Kidney epithelial cell (primary cell): Measurements from ENCODE around the gene TEX2. TPM values are rescaled to one million over a fixed set of nuclear protein-coding genes. Genes with fewer than 3 reads are reported as not detected.

Experiments
- DNase-seq: peaks from one replicate; pipeline ENCODE4 v3.0.0-alpha.2; 2010; ENCODE audit warnings: low read depth
- H3K27me3 ChIP-seq: 2 replicates; pipeline ENCODE4 v1.6.0; 2011; ENCODE audit warnings: low read length; ENCODE audit not compliant: control insufficient read depth, insufficient read depth
- H3K36me3 ChIP-seq: 2 replicates; pipeline ENCODE4 v1.5.1; 2011; ENCODE audit warnings: low read length; ENCODE audit not compliant: control insufficient read depth, insufficient read depth
- H3K4me3 ChIP-seq: 2 replicates; pipeline ENCODE4 v1.5.1; 2011; ENCODE audit warnings: low read depth, mild to moderate bottlenecking, control low read depth, low read length
- CTCF ChIP-seq: IDR thresholded peaks from 2 replicates; pipeline ENCODE4 v1.5.1; 2011; ENCODE audit warnings: mild to moderate bottlenecking, moderate library complexity, low read length, control low read depth, inconsistent platforms; ENCODE audit not compliant: insufficient read depth, poor library complexity, severe bottlenecking
- total RNA-seq: library from RNA; depleted of rRNA; stranded (reverse); fragments of >200 nt; gene quantifications from 2 replicates; pipeline ENCODE4 v1.2.3, GENCODE V29; 2015

The TEX2 gene
- total RNA-seq, 1 donor from 2014 or later: 16.5 TPM

- Histone ChIP-seq H3K27me3 (no peaks in the 10 kb centered on the region), H3K4me3 (no peak overlapping the region), H3K36me3 (no peaks in the 10 kb centered on the region)
- DNase-seq: no peak
- TF ChIP-seq CTCF: no peak
Observed at GRCh38 chr17:64153565-64154312, 109.3 kb downstream of the TEX2 start.

GRCh38 chr17:64152428-64153125 is 110.5 kb downstream of the TEX2 start:
- Histone ChIP-seq H3K36me3 (no peaks in the 10 kb centered on the region), H3K27me3 (no peaks in the 10 kb centered on the region), H3K4me3 (no peak overlapping the region)
- no peak for TF ChIP-seq CTCF
- no peak for DNase-seq

- Histone ChIP-seq H3K4me3 (no peak overlapping the region), H3K36me3 (no peaks in the 10 kb centered on the region), H3K27me3 (no peaks in the 10 kb centered on the region)
- TF ChIP-seq CTCF: no peak
- DNase-seq: no peak
Observed at GRCh38 chr17:64151016-64151368, 112.1 kb downstream of the TEX2 start.

- DNase-seq: no peak
- TF ChIP-seq CTCF: no peak
- Histone ChIP-seq H3K36me3 (no peaks in the 10 kb centered on the region), H3K4me3 (no peak overlapping the region), H3K27me3 (no peaks in the 10 kb centered on the region)
Observed at GRCh38 chr17:64150237-64151015, 112.6 kb downstream of the TEX2 start.

- Histone ChIP-seq H3K36me3 (no peaks in the 10 kb centered on the region), H3K27me3 (no peaks in the 10 kb centered on the region), H3K4me3 (no peak overlapping the region)
- no peak for DNase-seq
- TF ChIP-seq CTCF: no peak
Observed at GRCh38 chr17:64149196-64149595, 113.9 kb downstream of the TEX2 start.
